Lower leg skin (tissue), 4 donors: ENCODE measurements around the gene RBPJ. TPM values are rescaled to one million over a fixed set of nuclear protein-coding genes. Genes with fewer than 3 reads are reported as not detected.

Experiments
- DNase-seq, 2 donors: peaks; one replicate each; pipeline ENCODE4 v3.0.0-alpha.2; 2019; ENCODE audit warnings: low spot score in 2 of 2
- H3K4me3 ChIP-seq: fragments of 200-600 bp; sonication (generic); 2 replicates; pipeline ENCODE4 v1.5.1; 2017; ENCODE audit warnings: mild to moderate bottlenecking, low read depth; ENCODE audit not compliant: poor library complexity, severe bottlenecking
- CTCF ChIP-seq, 3 donors: fragments of 450-650 bp; IDR thresholded peaks; one replicate each; pipeline ENCODE4 v1.5.1; 2016; ENCODE audit warnings: antibody characterized with exemption in 3 of 3, mild to moderate bottlenecking in 3 of 3, moderate library complexity in 2 of 3
- POLR2A ChIP-seq, 2 donors: fragments of 450-650 bp; IDR thresholded peaks; one replicate each; pipeline ENCODE4 v1.6.1; 2016 to 2017; ENCODE audit warnings: antibody characterized with exemption in 2 of 2, mild to moderate bottlenecking in 1 of 2, moderate library complexity in 1 of 2
- WGBS, 2 donors: methylation state at CpG; one replicate each; pipeline ENCODE4 v1.1.5; 2018; 5-methylcytosine and 5-hydroxymethylcytosine counted together
- intact Hi-C: fragments of 100-400 bp; cut with DNase I; formaldehyde crosslinking; loops from one replicate; pipeline ENCODE4 v1.15.0; 2023; ENCODE audit warnings: low total_unique reads
- total RNA-seq, 4 donors: library from RNA; depleted of rRNA; stranded (reverse); fragments of >200 nt; gene quantifications; one replicate each; pipeline ENCODE4 v1.1.0, GENCODE V29; 2016

RBPJ gene
- 10 to 100 TPM; 41.1 to 48.3 (median 45.5) TPM for total RNA-seq

DNA sequence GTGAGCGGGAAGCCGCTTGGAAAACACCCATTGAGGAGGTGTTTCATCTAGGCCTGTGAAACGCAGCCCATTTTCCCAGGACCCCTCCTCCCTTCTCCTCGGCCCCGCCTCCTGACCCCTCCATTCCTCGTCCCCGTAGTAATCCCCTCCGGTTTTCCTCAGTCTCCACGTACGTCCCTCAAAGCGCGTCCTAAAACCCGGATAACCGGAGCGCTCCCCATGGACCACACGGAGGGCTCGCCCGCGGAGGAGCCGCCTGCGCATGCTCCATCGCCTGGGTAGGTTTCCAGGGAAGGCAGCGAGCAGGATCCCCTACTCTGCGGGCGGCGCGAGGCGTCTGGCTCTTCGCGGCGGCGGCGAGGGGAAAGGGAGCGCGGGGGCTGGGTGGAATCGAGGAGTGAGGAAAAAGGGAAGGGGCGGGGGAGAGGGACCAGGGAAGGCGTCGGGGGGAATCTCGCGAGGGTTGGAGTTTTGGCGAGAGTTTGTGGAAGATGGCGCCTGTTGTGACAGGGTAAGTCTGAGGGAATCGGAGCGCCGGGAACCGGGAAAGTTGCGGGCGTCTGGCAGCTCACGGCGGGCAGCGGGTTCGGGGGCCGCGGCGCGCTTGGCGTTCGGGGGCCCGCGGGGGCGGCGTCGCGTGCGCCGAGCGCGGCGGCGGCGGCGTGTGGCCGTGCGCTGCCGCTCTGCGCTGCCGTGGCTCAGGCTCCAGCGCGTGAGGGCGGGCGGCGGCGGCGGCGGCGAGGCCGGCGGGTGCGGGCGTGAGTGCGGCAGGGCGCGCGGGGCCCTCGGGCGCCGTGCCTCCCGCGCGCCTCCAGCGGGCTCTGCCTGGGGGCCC lies at the start of gene RBPJ:
RBPJ (plus strand) TSS at position 477 of the 835 bp plus-strand sequence; CDS start at position 492, 15 bp downstream.
- TF ChIP-seq CTCF (IDR thresholded peaks at IDR 0.05) (no peak), POLR2A (IDR thresholded peaks at IDR 0.05) (no peak)
- intact Hi-C loops: no loop called here

DNA sequence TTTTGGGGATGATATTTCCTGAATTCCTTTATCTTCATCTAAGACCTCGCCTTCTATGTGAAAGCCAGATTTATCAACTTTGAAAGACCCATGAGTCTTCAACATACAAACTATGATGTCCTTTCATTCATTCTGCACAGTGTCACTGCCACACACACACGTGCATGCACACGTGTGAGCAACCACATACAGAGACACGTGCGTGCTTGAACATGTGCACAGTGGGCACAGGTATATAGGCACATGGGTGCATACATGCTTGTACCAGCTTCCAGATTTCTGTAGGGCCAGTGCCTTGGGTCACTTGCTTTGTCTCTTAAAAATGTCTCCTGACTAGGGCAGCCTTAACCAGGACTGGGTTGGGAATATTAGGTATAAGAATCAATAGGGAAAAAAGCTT lies 49.1 kb upstream of the RBPJ start:
- no peak for TF ChIP-seq CTCF (IDR thresholded peaks at IDR 0.05)
- no peak for TF ChIP-seq POLR2A (IDR thresholded peaks at IDR 0.05)
- intact Hi-C loops: no loop called here

More for the DNA sequence above, at the start of gene RBPJ:
- H3K4me3 ChIP-seq: peak within 1 kb of the TSS; percentile 75
- peak; percentile 92 to 98 for DNase-seq
- 0 to 2% methylated on average over 59 to 65 of the region's 102 CpGs for WGBS, 2 donors

GRCh38 chr4:26272654-26273615 lies 47.9 kb upstream of the RBPJ start:
- H3K4me3 ChIP-seq: no peak overlapping the region
- no peak for DNase-seq
- WGBS, 2 donors: 29 to 38% methylated on average over 10 of the region's 10 CpGs
- TF ChIP-seq CTCF (IDR thresholded peaks at IDR 0.05) (no peak), POLR2A (IDR thresholded peaks at IDR 0.05) (no peak)
- intact Hi-C loops: no loop called here

More for the DNA sequence above, 49.1 kb upstream of the RBPJ start:
- 91 to 93% methylated on average over 5 of the region's 5 CpGs for WGBS, 2 donors
- no peak for DNase-seq
- H3K4me3 ChIP-seq: no peak overlapping the region

GRCh38 chr4:26273616-26273980 lies 47.2 kb upstream of the RBPJ start:
- no peak for TF ChIP-seq CTCF (IDR thresholded peaks at IDR 0.05)
- 62 to 79% methylated on average over 8 of the region's 8 CpGs for WGBS, 2 donors
- intact Hi-C loops: no loop called here
- H3K4me3 ChIP-seq: no peak overlapping the region
- peak in 1 of 2 donors; percentile 21 for DNase-seq

DNA sequence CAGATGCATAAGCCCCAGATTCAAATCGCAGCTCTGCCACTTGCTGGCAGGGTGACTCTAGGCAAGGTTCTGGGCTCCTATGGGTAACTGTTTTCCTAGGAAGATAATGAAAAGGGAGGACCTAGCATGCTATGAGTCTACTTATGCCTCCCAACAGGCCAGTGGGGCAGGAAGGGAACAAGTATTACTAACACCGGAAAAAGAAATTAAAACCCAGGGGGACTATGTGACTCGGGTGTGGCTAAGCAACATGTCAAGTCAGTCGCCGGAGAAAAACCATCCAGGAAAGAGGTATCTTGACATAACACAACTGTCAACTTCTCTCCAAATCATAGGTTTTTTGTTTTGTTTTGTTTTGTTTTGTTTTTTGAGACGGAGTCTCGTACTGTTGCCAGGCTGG lies 45.5 kb upstream of the RBPJ start:
- 84 to 89% methylated on average over 7 of the region's 7 CpGs for WGBS, 2 donors
- intact Hi-C loops: no loop called here
- TF ChIP-seq POLR2A (IDR thresholded peaks at IDR 0.05) (no peak), CTCF (IDR thresholded peaks at IDR 0.05) (no peak)
- no peak overlapping the region for H3K4me3 ChIP-seq
- no peak for DNase-seq
